GM13977 (cell line): ENCODE measurements around the gene ACOXL.

Experiments used
- DNase-seq: peaks from one replicate; pipeline ENCODE4 v3.0.0; 2012; ENCODE audit warnings: low spot score
- CTCF ChIP-seq: IDR thresholded peaks from 2 replicates; pipeline ENCODE4 v1.5.1; 2012; ENCODE audit warnings: mild to moderate bottlenecking, control low read depth; ENCODE audit not compliant: insufficient read depth; ENCODE audit errors: extremely low read depth, missing control alignments
- in situ Hi-C: fragments of 300-500 bp; cut with MboI; formaldehyde crosslinking; loops from one replicate; pipeline ENCODE4 v1.12.0; 2022; ENCODE audit warnings: low sequenced_read_pairs, low pct_unique_long_range_greater_than_20kb, mixed read lengths, inconsistent platforms; ENCODE audit not compliant: unreplicated experiment

The ACOXL gene

GRCh38 chr2:110955045-110955444, 222.7 kb downstream of the ACOXL start:
- DNase-seq = no peak
- in situ Hi-C loops = no loop called here
- TF ChIP-seq CTCF = no peak

GRCh38 chr2:110955556-110955955, 223.2 kb downstream of the ACOXL start:
- no peak for DNase-seq
- in situ Hi-C loops = no loop called here
- TF ChIP-seq CTCF = no peak

- no peak for DNase-seq
- in situ Hi-C loops = no loop called here
- TF ChIP-seq CTCF = no peak
Observed at GRCh38 chr2:110957293-110957692, 224.9 kb downstream of the ACOXL start.

- in situ Hi-C loops = no loop called here
- TF ChIP-seq CTCF = no peak
- no peak for DNase-seq
Observed at GRCh38 chr2:110958346-110959119, 226.2 kb downstream of the ACOXL start.

GRCh38 chr2:110959198-110959597, 226.8 kb downstream of the ACOXL start:
- TF ChIP-seq CTCF = no peak
- DNase-seq = no peak
- in situ Hi-C loops = no loop called here

GRCh38 chr2:110960281-110960680, 227.9 kb downstream of the ACOXL start:
- in situ Hi-C loops = no loop called here
- DNase-seq = no peak
- no peak for TF ChIP-seq CTCF
